Neural cell (in vitro differentiated cells): ENCODE results near the gene STK36. TPM values are rescaled to one million over a fixed set of nuclear protein-coding genes. Genes with fewer than 3 reads are reported as not detected.

ENCODE experiments used
- H2AFZ ChIP-seq: fragments of 200-600, 300-800 bp; sonication (generic), shearing (Covaris generic); 2 replicates; pipeline ENCODE4 v1.6.0; 2014; ENCODE audit warnings: low read depth, mild to moderate bottlenecking, antibody characterized with exemption, low read length, moderate library complexity
- H3F3A ChIP-seq: fragments of 200-600 bp; shearing (Covaris generic); 2 replicates; pipeline ENCODE4 v1.6.1; 2016; ENCODE audit warnings: mild to moderate bottlenecking, moderate library complexity, mixed read lengths, antibody characterized with exemption, low read length; ENCODE audit not compliant: insufficient read depth, poor library complexity, severe bottlenecking
- H3K27ac ChIP-seq: fragments of 200-600, 300-800 bp; sonication (generic), shearing (Covaris generic); 2 replicates; pipeline ENCODE4 v1.5.1; 2014; ENCODE audit warnings: mild to moderate bottlenecking, low read length, moderate library complexity
- H3K27me3 ChIP-seq: fragments of 300-800, 200-600 bp; sonication (generic), shearing (Covaris generic); 2 replicates; pipeline ENCODE4 v1.6.0; 2014; ENCODE audit warnings: mild to moderate bottlenecking, low read depth, low read length, moderate library complexity; ENCODE audit not compliant: insufficient read depth
- H3K36me3 ChIP-seq: fragments of 300-800, 200-600 bp; sonication (generic), shearing (Covaris generic); 2 replicates; pipeline ENCODE4 v1.5.1; 2014; ENCODE audit warnings: mild to moderate bottlenecking, antibody characterized with exemption, low read length, moderate library complexity; ENCODE audit not compliant: insufficient read depth
- H3K4me2 ChIP-seq: fragments of 300-800, 200-600 bp; sonication (generic), shearing (Covaris generic); 2 replicates; pipeline ENCODE4 v1.6.0; 2014; ENCODE audit warnings: mild to moderate bottlenecking, low read length
- H3K4me3 ChIP-seq: fragments of 300-800, 200-600 bp; sonication (generic), shearing (Covaris generic); 2 replicates; pipeline ENCODE4 v1.5.1; 2014; ENCODE audit warnings: mild to moderate bottlenecking, low read length, moderate library complexity
- H3K79me2 ChIP-seq: fragments of 200-600 bp; shearing (Covaris generic); replicated peaks from 2 replicates; pipeline ENCODE4 v1.6.0; 2014; ENCODE audit warnings: mild to moderate bottlenecking, low read length, moderate library complexity; ENCODE audit not compliant: insufficient read depth
- H3K9ac ChIP-seq: fragments of 300-800, 200-600 bp; sonication (generic), shearing (Covaris generic); 2 replicates; pipeline ENCODE4 v1.6.1; 2016; ENCODE audit warnings: mild to moderate bottlenecking, low read length, mixed read lengths
- H3K9me2 ChIP-seq: fragments of 200-600 bp; shearing (Covaris generic); 2 replicates; pipeline ENCODE4 v1.6.1; 2016; ENCODE audit warnings: mild to moderate bottlenecking, low read length, mixed read lengths; ENCODE audit not compliant: insufficient read depth
- H3K9me3 ChIP-seq: fragments of 200-600, 300-800 bp; sonication (generic), shearing (Covaris generic); 2 replicates; pipeline ENCODE4 v1.6.1; 2016; ENCODE audit warnings: mild to moderate bottlenecking, mixed run types, low read length, moderate library complexity, mixed read lengths
- H4K20me1 ChIP-seq: fragments of 200-600 bp; shearing (Covaris generic); 2 replicates; pipeline ENCODE4 v1.6.1; 2016; ENCODE audit warnings: mild to moderate bottlenecking, mixed run types; ENCODE audit not compliant: insufficient read depth
- CTCF ChIP-seq: fragments of 450-650 bp; IDR thresholded peaks from 2 replicates; pipeline ENCODE4 v1.5.1; 2014; ENCODE audit warnings: antibody characterized with exemption, mild to moderate bottlenecking, moderate library complexity; ENCODE audit not compliant: poor library complexity, severe bottlenecking
- EP300 ChIP-seq: fragments of 450-650 bp; conservative IDR thresholded peaks from 2 replicates; pipeline ENCODE4 v1.6.1; 2014; ENCODE audit warnings: antibody characterized with exemption, mild to moderate bottlenecking, moderate library complexity; ENCODE audit not compliant: poor library complexity, severe bottlenecking
- EZH2 ChIP-seq: fragments of 200-600, 300-800 bp; shearing (Covaris generic), sonication (generic); IDR thresholded peaks from 2 replicates; pipeline ENCODE4 v1.6.1; 2014; ENCODE audit warnings: antibody characterized with exemption, low read length, borderline replicate concordance, mild to moderate bottlenecking; ENCODE audit not compliant: insufficient read depth, poor library complexity, severe bottlenecking
- POLR2AphosphoS5 ChIP-seq: IDR thresholded peaks from 2 replicates; pipeline ENCODE4 v1.6.1; 2012
- RAD21 ChIP-seq: fragments of 450-650 bp; conservative IDR thresholded peaks from 2 replicates; pipeline ENCODE4 v1.6.1; 2014; ENCODE audit warnings: antibody characterized with exemption, mild to moderate bottlenecking, moderate library complexity
- REST ChIP-seq: IDR thresholded peaks from 2 replicates; pipeline ENCODE4 v1.6.1; 2012; ENCODE audit warnings: borderline replicate concordance
- SMC3 ChIP-seq: fragments of 450-650 bp; conservative IDR thresholded peaks from 2 replicates; pipeline ENCODE4 v1.6.1; 2014; ENCODE audit warnings: antibody characterized with exemption, mild to moderate bottlenecking, moderate library complexity; ENCODE audit not compliant: poor library complexity
- TAF1 ChIP-seq: IDR thresholded peaks from 2 replicates; pipeline ENCODE4 v1.6.1; 2012; ENCODE audit warnings: low read depth
- polyA plus RNA-seq: library from polyadenylated mRNA; depleted of rRNA; stranded (reverse); fragments of >200 nt; gene quantifications from 2 replicates; pipeline ENCODE4 v1.2.3, GENCODE V29; 2014

Gene STK36
- polyA plus RNA-seq, 1 donor from 2014 or later: 69.7 TPM

- Histone ChIP-seq H3K9me3 (no peaks in the 10 kb centered on the region), H3K27ac (no peak overlapping the region), H3K79me2 (no peaks in the 10 kb centered on the region), H3K36me3 (no peaks in the 10 kb centered on the region), H3K9me2 (no peaks in the 10 kb centered on the region), H4K20me1 (no peaks in the 10 kb centered on the region), H3F3A (no peaks in the 10 kb centered on the region), H3K4me3 (no peak overlapping the region), H3K9ac (no peak overlapping the region), H2AFZ (no peak overlapping the region), H3K27me3 (no peaks in the 10 kb centered on the region), H3K4me2 (no peak overlapping the region)
- TF ChIP-seq REST (no peak), POLR2AphosphoS5 (no peak), EP300 (no peak), TAF1 (no peak), CTCF (no peak), SMC3 (no peak), RAD21 (no peak), EZH2 (no peak)
Measured at GRCh38 chr2:218733171-218734021, 61.5 kb downstream of the STK36 start.

GRCh38 chr2:218734190-218734975, 62.5 kb downstream of the STK36 start:
- H3K36me3 ChIP-seq: no peaks in the 10 kb centered on the region
- TF ChIP-seq REST: no peak
- H4K20me1 ChIP-seq: no peaks in the 10 kb centered on the region
- no peak overlapping the region for H3K4me3 ChIP-seq
- no peaks in the 10 kb centered on the region for H3F3A ChIP-seq
- H3K79me2 ChIP-seq: no peaks in the 10 kb centered on the region
- H3K9ac ChIP-seq: no peak overlapping the region
- no peaks in the 10 kb centered on the region for H3K9me2 ChIP-seq
- no peaks in the 10 kb centered on the region for H3K27me3 ChIP-seq
- H3K4me2 ChIP-seq: no peak overlapping the region
- H3K27ac ChIP-seq: no peak overlapping the region
- H2AFZ ChIP-seq: no peak overlapping the region
- H3K9me3 ChIP-seq: no peaks in the 10 kb centered on the region
